Measurements from ENCODE around the gene MYO1E. TPM values are rescaled to one million over a fixed set of nuclear protein-coding genes. Genes with fewer than 3 reads are reported as not detected.

The MYO1E gene
- total and polyA plus RNA-seq, 2 of the 8 experiments (the other 6 are each of a cell fraction or from before 2014, with no cell fraction given) = 19.6 to 142 TPM

DNA sequence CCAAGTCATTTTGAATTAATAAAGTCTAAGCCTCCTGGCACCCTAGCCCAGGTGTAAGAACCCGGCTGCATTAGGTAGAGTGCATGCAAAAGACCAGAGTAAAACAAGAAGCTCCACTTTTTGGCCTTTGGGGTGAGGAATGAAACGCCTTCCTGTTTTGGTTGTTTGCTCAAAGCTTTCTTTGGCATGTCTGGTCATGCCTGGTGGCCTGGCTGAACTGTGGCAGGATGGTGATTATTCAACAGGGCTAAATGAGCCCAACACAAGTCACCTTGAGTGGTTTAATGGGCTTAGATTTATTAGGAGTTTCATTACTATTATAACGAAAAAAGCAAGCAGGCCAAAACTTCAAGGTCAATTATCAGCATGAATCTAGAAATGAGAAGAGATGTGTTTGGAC, 206.9 kb downstream of the MYO1E start:
- CTCF ChIA-PET (ENCODE audit: partially characterized antibody) = interaction anchor here (0.8 to 3.2 kb wide), 11 partner anchors 12 to 367 kb away, joined by 3 to 18 read pairs (median 5); no protein-coding TSS in a partner anchor
- DNase-seq (ENCODE audit: low read depth in 1 of 2, low spot score in 2 of 2) = no peak
- no peak overlapping the region for H3K14ac ChIP-seq (ENCODE audit: insufficient read length)
- no peak for TF ChIP-seq JUND (IDR thresholded peaks at IDR 0.05; ENCODE audit: low read length)
- no peak for TF ChIP-seq KDM1A (IDR thresholded peaks at IDR 0.05; ENCODE audit: borderline replicate concordance, low read length)
- TF ChIP-seq SIN3A (conservative IDR thresholded peaks at IDR 0.05 in 1 of 2, IDR thresholded peaks at IDR 0.05 in 1 of 2; ENCODE audit: low read depth in 1 of 2, low read length in 2 of 2) = no peak
- TF ChIP-seq SP2 (IDR thresholded peaks at IDR 0.05; ENCODE audit: low read length) = no peak
- TF ChIP-seq PHF8 (conservative IDR thresholded peaks at IDR 0.05; ENCODE audit: low read depth, low read length) = no peak
- TF ChIP-seq SRF (IDR thresholded peaks at IDR 0.05; ENCODE audit: low read depth, low read length) = no peak
- TF ChIP-seq TEAD4 (IDR thresholded peaks at IDR 0.05; ENCODE audit: low read depth, low read length) = no peak
- no peak for TF ChIP-seq BACH1 (IDR thresholded peaks at IDR 0.05; ENCODE audit: low read length)
- TF ChIP-seq KDM4A (IDR thresholded peaks at IDR 0.05; ENCODE audit: low read depth, low read length, severe bottlenecking) = no peak
- TF ChIP-seq HDAC6 (IDR thresholded peaks at IDR 0.05; ENCODE audit: low read depth, low read length) = no peak
- no peak for TF ChIP-seq RFX5 (IDR thresholded peaks at IDR 0.05; ENCODE audit: borderline replicate concordance, low read depth, low read length)
- TF ChIP-seq EGR1 (IDR thresholded peaks at IDR 0.05; ENCODE audit: borderline replicate concordance, low read depth, low read length) = no peak
- TF ChIP-seq, protein P1, sequence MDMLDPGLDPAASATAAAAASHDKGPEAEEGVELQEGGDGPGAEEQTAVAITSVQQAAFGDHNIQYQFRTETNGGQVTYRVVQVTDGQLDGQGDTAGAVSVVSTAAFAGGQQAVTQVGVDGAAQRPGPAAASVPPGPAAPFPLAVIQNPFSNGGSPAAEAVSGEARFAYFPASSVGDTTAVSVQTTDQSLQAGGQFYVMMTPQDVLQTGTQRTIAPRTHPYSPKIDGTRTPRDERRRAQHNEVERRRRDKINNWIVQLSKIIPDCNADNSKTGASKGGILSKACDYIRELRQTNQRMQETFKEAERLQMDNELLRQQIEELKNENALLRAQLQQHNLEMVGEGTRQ (IDR thresholded peaks at IDR 0.05; ENCODE audit: low read length) = no peak
- no peak for TF ChIP-seq SIX5 (IDR thresholded peaks at IDR 0.05; ENCODE audit: low read depth, low read length)

More for the DNA sequence above, 206.9 kb downstream of the MYO1E start:
- POLR2A ChIA-PET (ENCODE audit: partially characterized antibody) = interaction anchor here (1.0 kb wide), 1 partner anchor 61 kb away, joined by 3 read pairs; the partner anchor contains the start of gene CCNB2
- Histone ChIP-seq H4K91ac (replicated peaks; ENCODE audit: insufficient read length, low read length) (peak overlapping the region; percentile 47), H3K79me1 (ENCODE audit: low read depth, low read length) (no peaks in the 10 kb centered on the region), H3K27ac (ENCODE audit: low read depth, low read length) (no peak overlapping the region), H3K56ac (replicated peaks; ENCODE audit: insufficient read length, low read depth, low read length) (no peak overlapping the region), H3K23ac (ENCODE audit: insufficient read length) (no peak overlapping the region), H3K4me3 (ENCODE audit: extremely low read depth in 1 of 4, insufficient read depth in 2 of 4, low read depth in 3 of 4, low read length in 4 of 4) (no peak overlapping the region), H3K9ac (replicated peaks in 1 of 4; ENCODE audit: extremely low read depth in 1 of 4, low read depth in 3 of 4, low read length in 3 of 4) (no peak overlapping the region), H2BK15ac (ENCODE audit: low read length) (no peak overlapping the region), H4K8ac (ENCODE audit: extremely low read depth, insufficient read depth, low read length) (no peak overlapping the region), H3K4me2 (ENCODE audit: insufficient read depth in 1 of 2, low read depth in 2 of 2, low read length in 2 of 2) (no peak overlapping the region), H3K79me2 (ENCODE audit: control insufficient read depth in 1 of 2, insufficient read depth in 2 of 2, low read length in 2 of 2) (no peaks in the 10 kb centered on the region), H2AFZ (ENCODE audit: low read length) (no peak overlapping the region), H3K23me2 (ENCODE audit: low read depth, low read length) (no peaks in the 10 kb centered on the region), H3K27me3 (replicated peaks in 1 of 4; ENCODE audit: control insufficient read depth in 3 of 4, extremely low read depth in 1 of 4, insufficient read depth in 3 of 4, low read length in 3 of 4) (no peaks in the 10 kb centered on the region), H4K5ac (ENCODE audit: insufficient read length, low read depth, low read length) (no peak overlapping the region), H3K4ac (replicated peaks; ENCODE audit: insufficient read length, low read depth, low read length) (no peak overlapping the region), H3K36me3 (ENCODE audit: control insufficient read depth in 2 of 4, insufficient read depth in 4 of 4, low read length in 3 of 4) (peaks cover 0 to 26% (median 7%) of the 10 kb centered on the region in 4 experiments; a peak in 5 of 8 replicates), H3K4me1 (replicated peaks in 1 of 4; ENCODE audit: control insufficient read depth in 3 of 4, insufficient read depth in 4 of 4, low read length in 3 of 4) (no peaks in the 10 kb centered on the region; a peak in 2 of 7 replicates), H2BK120ac (replicated peaks; ENCODE audit: low read depth, low read length) (no peak overlapping the region), H2BK20ac (ENCODE audit: low read length) (no peak overlapping the region), H2BK12ac (ENCODE audit: low read depth, low read length) (no peak overlapping the region), H4K20me1 (replicated peaks in 1 of 2; ENCODE audit: control insufficient read depth in 1 of 2, insufficient read depth in 2 of 2, low read length in 2 of 2) (no peaks in the 10 kb centered on the region), H3K18ac (ENCODE audit: extremely low read depth, low read length) (peak overlapping the region; percentile 24; the same call in 1 of the 2 replicates), H2BK5ac (ENCODE audit: low read depth, low read length) (peak overlapping the region; percentile 77; the same call in 1 of the 2 replicates), H2AK5ac (ENCODE audit: low read depth, low read length) (no peak overlapping the region), H3K9me3 (ENCODE audit: insufficient read depth in 2 of 2, low read depth in 1 of 2, low read length in 1 of 2) (no peaks in the 10 kb centered on the region)
- WGBS, 2 experiments (ENCODE audit: extremely low coverage in 1 of 2, insufficient coverage in 1 of 2, insufficient read length in 1 of 2, insufficient replicate concordance in 2 of 2, low coverage in 1 of 2, low lambda C conversion rate in 2 of 2, missing lambda C conversion rate in 1 of 2) = 86% methylated on average over 3 of the region's 3 CpGs; no CpG with 5 or more reads in 1 of the 2 experiments
- FAIRE-seq = no peak
